Mucosa of rectum (tissue), 2 donors: Measurements from ENCODE around the gene ACSL3.

Source experiments
- H3K27ac ChIP-seq, 2 donors: one replicate each; pipeline ENCODE4 v1.7.0; 2013; ENCODE audit warnings: inconsistent platforms in 2 of 2, low read depth in 2 of 2, low read length in 2 of 2
- H3K27me3 ChIP-seq, 2 donors: one replicate each; pipeline ENCODE4 v1.7.0; 2013; ENCODE audit warnings: low read length in 2 of 2; ENCODE audit not compliant: control insufficient read depth in 2 of 2, insufficient read depth in 2 of 2
- H3K36me3 ChIP-seq, 2 donors: one replicate each; pipeline ENCODE4 v1.7.0; 2013; ENCODE audit warnings: low read length in 2 of 2; ENCODE audit not compliant: control insufficient read depth in 2 of 2, insufficient read depth in 2 of 2
- H3K4me1 ChIP-seq, 2 donors: one replicate each; pipeline ENCODE4 v1.7.0; 2013; ENCODE audit warnings: low read length in 2 of 2, mild to moderate bottlenecking in 1 of 2; ENCODE audit not compliant: control insufficient read depth in 2 of 2, insufficient read depth in 2 of 2
- H3K4me3 ChIP-seq, 2 donors: one replicate each; pipeline ENCODE4 v1.7.0; 2013; ENCODE audit warnings: low read length in 2 of 2
- H3K9ac ChIP-seq, 2 donors: one replicate each; pipeline ENCODE4 v1.7.0; 2013; ENCODE audit warnings: low read length in 2 of 2, low read depth in 1 of 2, mild to moderate bottlenecking in 1 of 2
- H3K9me3 ChIP-seq, 2 donors: one replicate each; pipeline ENCODE4 v1.7.0; 2013; ENCODE audit warnings: low read length in 2 of 2; ENCODE audit not compliant: control insufficient read depth in 2 of 2
- donor health status: healthy.
- donor health status: Normal muscosa, but diverticular disease.

The ACSL3 gene

GRCh38 chr2:222878877-222879603 lies 18.2 kb downstream of the ACSL3 start:
- Histone ChIP-seq H3K36me3 (no peaks in the 10 kb centered on the region), H3K27me3 (no peaks in the 10 kb centered on the region), H3K4me3 (no peak overlapping the region), H3K27ac (no peak overlapping the region), H3K9me3 (no peaks in the 10 kb centered on the region), H3K4me1 (peaks cover 0 to 4% of the 10 kb centered on the region in 2 donors), H3K9ac (no peak overlapping the region)

GRCh38 chr2:222879604-222879933 lies 18.7 kb downstream of the ACSL3 start:
- H3K36me3 ChIP-seq, result no peaks in the 10 kb centered on the region
- H3K4me3 ChIP-seq, result no peak overlapping the region
- H3K27ac ChIP-seq, result no peak overlapping the region
- peaks cover 0 to 6% of the 10 kb centered on the region in 2 donors for H3K4me1 ChIP-seq
- H3K9me3 ChIP-seq, result no peaks in the 10 kb centered on the region
- no peak overlapping the region for H3K9ac ChIP-seq
- no peaks in the 10 kb centered on the region for H3K27me3 ChIP-seq

GRCh38 chr2:222882484-222882928 lies 21.7 kb downstream of the ACSL3 start:
- no peak overlapping the region for H3K9ac ChIP-seq
- H3K27ac ChIP-seq, result no peak overlapping the region
- no peak overlapping the region for H3K4me3 ChIP-seq
- no peaks in the 10 kb centered on the region for H3K36me3 ChIP-seq
- H3K9me3 ChIP-seq, result no peaks in the 10 kb centered on the region
- H3K4me1 ChIP-seq, result peaks cover 0 to 10% of the 10 kb centered on the region in 2 donors
- H3K27me3 ChIP-seq, result no peaks in the 10 kb centered on the region

GRCh38 chr2:222883420-222883819 lies 22.6 kb downstream of the ACSL3 start:
- H3K27me3 ChIP-seq, result no peaks in the 10 kb centered on the region
- peaks cover 0 to 6% of the 10 kb centered on the region in 2 donors for H3K4me1 ChIP-seq
- H3K9me3 ChIP-seq, result no peaks in the 10 kb centered on the region
- no peak overlapping the region for H3K27ac ChIP-seq
- no peaks in the 10 kb centered on the region for H3K36me3 ChIP-seq
- no peak overlapping the region for H3K9ac ChIP-seq
- no peak overlapping the region for H3K4me3 ChIP-seq

GRCh38 chr2:222884114-222884771 lies 23.4 kb downstream of the ACSL3 start:
- no peak overlapping the region for H3K27ac ChIP-seq

GRCh38 chr2:222884805-222885424 lies 24.1 kb downstream of the ACSL3 start:
- Histone ChIP-seq H3K9me3 (no peaks in the 10 kb centered on the region), H3K9ac (no peak overlapping the region), H3K4me1 (peaks cover 0 to 5% of the 10 kb centered on the region in 2 donors), H3K27ac (no peak overlapping the region), H3K4me3 (no peak overlapping the region), H3K36me3 (no peaks in the 10 kb centered on the region), H3K27me3 (no peaks in the 10 kb centered on the region)

More at GRCh38 chr2:222884114-222884771, 23.4 kb downstream of the ACSL3 start:
- no peaks in the 10 kb centered on the region for H3K36me3 ChIP-seq
- H3K4me3 ChIP-seq, result no peak overlapping the region
- peaks cover 0 to 5% of the 10 kb centered on the region in 2 donors for H3K4me1 ChIP-seq
- no peaks in the 10 kb centered on the region for H3K9me3 ChIP-seq
- no peak overlapping the region for H3K9ac ChIP-seq
- H3K27me3 ChIP-seq, result no peaks in the 10 kb centered on the region

- peaks cover 0 to 5% of the 10 kb centered on the region in 2 donors for H3K4me1 ChIP-seq
- no peaks in the 10 kb centered on the region for H3K36me3 ChIP-seq
- no peak overlapping the region for H3K9ac ChIP-seq
These were observed 26.3 kb downstream of the ACSL3 start for GRCh38 chr2:222887124-222887523.

GRCh38 chr2:222888716-222889115 lies 27.9 kb downstream of the ACSL3 start:
- no peaks in the 10 kb centered on the region for H3K27me3 ChIP-seq
- no peak overlapping the region for H3K9ac ChIP-seq
- H3K27ac ChIP-seq, result no peak overlapping the region
- H3K4me3 ChIP-seq, result no peak overlapping the region
- no peaks in the 10 kb centered on the region for H3K9me3 ChIP-seq
- no peaks in the 10 kb centered on the region for H3K36me3 ChIP-seq
- H3K4me1 ChIP-seq, result peaks cover 0 to 5% of the 10 kb centered on the region in 2 donors

More at GRCh38 chr2:222887124-222887523, 26.3 kb downstream of the ACSL3 start:
- H3K4me3 ChIP-seq, result no peak overlapping the region
- H3K9me3 ChIP-seq, result no peaks in the 10 kb centered on the region
- H3K27ac ChIP-seq, result no peak overlapping the region
- H3K27me3 ChIP-seq, result no peaks in the 10 kb centered on the region

GRCh38 chr2:222891890-222892289 lies 31.1 kb downstream of the ACSL3 start:
- H3K4me3 ChIP-seq, result no peak overlapping the region
- H3K9me3 ChIP-seq, result no peaks in the 10 kb centered on the region
- H3K27ac ChIP-seq, result no peak overlapping the region
- no peaks in the 10 kb centered on the region for H3K36me3 ChIP-seq
- no peaks in the 10 kb centered on the region for H3K27me3 ChIP-seq
- H3K9ac ChIP-seq, result no peak overlapping the region
- no peaks in the 10 kb centered on the region for H3K4me1 ChIP-seq

GRCh38 chr2:222892321-222892720 lies 31.5 kb downstream of the ACSL3 start:
- Histone ChIP-seq H3K9ac (no peak overlapping the region), H3K27ac (no peak overlapping the region)

More at GRCh38 chr2:222892321-222892720, 31.5 kb downstream of the ACSL3 start:
- H3K4me1 ChIP-seq, result no peaks in the 10 kb centered on the region
- no peak overlapping the region for H3K4me3 ChIP-seq
- H3K36me3 ChIP-seq, result no peaks in the 10 kb centered on the region
- no peaks in the 10 kb centered on the region for H3K27me3 ChIP-seq
- no peaks in the 10 kb centered on the region for H3K9me3 ChIP-seq
